CD4-positive, alpha-beta T cell treated with Interleukin-17A for 4 hours (primary cell): ENCODE results near the gene ZIC5.

ENCODE experiments used
- DNase-seq: peaks from one replicate; pipeline ENCODE4 v3.0.0-alpha.2; 2020; ENCODE audit warnings: mixed read lengths

Gene ZIC5

DNA sequence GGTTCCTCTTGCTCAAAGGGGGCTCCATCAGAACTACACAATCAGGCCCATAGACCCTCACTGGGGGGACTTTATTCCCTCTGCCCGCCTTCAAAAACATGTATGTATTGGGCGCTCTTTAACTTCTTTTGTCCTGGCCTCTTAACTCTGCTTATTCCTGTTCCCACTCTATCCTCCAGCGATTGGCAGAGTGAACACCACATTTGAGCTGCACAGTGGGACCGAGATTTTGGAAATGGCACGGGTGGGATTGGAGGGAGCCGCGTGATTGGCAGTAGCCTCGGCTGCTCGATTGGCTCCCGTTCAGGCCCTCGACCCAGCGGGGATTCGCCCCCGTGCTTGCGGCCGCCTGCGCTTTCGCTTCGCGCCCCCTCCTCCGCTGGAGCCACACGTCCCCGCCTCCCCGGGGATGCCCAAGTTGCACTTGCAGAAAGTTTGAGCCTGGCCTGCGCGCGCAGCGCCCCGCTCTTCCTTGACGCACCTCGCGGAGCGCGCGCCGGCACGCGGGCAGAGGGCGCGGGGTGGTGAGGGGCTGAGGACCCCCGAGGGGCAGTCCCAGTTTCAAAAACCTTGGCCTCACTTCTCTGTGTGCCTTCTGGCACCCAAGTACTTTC, at the start of gene ZIC5:
TSS of gene ZIC5 (minus strand) at position 192 of the 614 bp plus-strand sequence. CDS start at position 28, 164 bp downstream.
- DNase-seq: no peak

DNA sequence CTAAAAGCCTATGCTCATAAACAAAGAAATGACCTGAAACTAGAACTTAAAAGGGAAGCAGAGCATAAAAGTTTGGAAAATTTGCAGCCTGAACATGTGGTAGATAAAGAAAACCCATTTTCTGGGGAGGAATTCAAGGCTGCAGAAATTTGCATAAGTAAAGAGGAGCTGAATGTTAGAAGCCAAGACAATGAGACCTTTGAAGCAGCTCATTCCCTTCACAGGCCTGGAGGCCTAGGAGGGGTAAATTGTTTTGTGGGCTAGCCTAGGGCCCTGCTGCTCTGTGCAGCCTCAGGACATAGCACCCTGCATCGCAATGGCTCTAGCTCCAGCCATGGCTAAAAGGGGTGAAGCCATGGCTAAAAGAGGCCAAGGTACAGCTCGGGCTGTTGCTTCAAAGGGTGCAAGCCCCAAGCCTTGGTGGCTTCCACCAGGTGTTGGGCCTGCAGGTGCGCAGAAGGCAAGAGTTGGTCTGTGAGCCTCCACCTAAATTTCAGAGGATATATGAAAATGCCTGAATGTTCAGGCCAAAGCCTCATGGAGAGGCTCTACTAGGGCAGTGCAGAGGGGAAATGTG, 48.3 kb upstream of the ZIC5 start:
- no peak for DNase-seq

DNA sequence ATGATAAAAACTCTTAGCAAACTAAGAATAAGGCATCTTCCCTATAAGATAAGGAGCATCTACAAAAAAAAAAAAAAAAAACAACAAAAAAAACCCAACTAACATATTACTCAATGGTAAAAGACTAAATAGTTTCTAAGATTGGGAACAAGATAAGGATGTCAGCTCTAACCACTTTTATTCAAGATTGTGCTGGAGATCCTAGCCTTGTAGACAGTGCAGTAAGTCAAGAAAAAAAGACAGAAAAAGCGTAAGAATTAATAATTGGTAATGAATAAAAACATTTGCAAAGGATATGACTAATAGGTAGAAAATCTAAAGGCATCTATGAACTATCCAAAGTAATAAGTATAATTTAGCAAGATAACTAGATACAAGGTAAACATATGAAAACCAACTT, 43.1 kb upstream of the ZIC5 start:
- no peak for DNase-seq

DNA sequence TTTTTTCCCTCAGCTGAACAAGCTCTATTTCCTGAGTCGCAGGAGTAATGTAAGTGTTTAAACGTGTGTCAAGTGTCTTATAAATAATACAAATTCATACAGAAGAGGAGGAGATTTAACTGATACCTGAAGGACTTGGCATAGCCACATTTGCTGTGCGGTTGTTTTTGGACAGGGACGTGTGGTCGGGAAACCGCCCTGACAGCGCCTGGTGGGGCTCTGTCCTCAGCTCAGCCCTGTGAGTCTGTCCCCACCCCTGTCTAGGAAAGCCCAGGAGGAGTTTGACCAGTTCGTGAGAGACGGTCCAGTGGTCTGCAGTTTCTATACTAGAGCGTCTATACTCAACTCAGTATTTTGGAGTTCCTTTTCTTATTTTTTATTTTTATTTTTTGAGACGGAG, 26.7 kb upstream of the ZIC5 start:
- no peak for DNase-seq

DNA sequence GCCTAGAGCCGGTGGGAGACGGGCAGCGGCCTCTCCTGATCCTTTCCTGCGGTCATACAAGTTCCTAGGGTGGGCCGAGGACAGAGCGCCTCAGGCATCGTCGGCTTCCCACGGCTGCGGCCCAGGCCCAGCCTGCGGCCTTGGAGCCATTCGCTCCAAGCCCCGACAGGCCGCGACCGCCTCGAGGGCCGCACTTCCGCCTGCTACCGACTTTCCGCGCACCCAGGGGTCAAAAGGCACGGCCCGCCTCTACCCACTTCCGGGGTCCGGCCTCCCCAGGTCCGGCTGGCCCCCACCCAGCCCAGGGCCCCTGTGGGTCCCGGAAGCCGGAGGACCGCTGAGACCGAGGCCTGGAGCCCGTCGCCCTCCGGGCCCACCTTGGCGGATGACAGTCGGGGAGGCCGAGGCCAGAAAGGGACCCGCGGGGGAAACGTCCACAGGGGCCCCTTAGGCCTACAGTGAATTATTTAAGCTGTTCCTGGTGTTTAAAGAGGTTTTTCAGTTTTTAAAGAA, 26.2 kb upstream of the ZIC5 start:
- DNase-seq: no peak

DNA sequence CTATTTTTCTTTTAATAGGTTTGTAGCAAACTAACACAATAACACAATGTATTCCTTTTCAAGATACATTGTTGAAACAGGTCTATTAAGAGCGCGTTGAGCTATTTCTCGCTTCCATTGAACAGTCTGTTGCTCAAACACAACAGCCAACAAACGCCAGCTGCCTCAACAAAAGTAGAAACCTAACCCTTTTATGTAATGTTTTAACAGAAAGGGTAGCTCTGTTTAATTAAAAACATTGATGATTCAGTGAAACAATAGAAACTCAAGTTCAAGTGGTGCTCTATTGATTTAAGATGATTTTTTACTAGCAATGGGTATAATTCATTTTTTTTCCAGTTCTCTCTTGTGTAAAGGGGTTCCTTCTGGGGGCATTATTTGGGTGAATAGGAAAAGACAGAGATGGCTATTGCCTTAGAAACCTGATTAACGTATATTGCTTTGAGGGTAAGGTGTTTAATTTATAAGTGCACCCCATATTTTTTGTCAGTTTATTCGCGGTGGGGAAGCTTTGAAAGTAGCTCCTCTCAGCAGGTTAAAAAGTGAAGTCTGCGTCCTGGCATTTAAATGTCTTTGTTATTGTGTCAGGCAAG, 24.9 kb upstream of the ZIC5 start:
- no peak for DNase-seq

DNA sequence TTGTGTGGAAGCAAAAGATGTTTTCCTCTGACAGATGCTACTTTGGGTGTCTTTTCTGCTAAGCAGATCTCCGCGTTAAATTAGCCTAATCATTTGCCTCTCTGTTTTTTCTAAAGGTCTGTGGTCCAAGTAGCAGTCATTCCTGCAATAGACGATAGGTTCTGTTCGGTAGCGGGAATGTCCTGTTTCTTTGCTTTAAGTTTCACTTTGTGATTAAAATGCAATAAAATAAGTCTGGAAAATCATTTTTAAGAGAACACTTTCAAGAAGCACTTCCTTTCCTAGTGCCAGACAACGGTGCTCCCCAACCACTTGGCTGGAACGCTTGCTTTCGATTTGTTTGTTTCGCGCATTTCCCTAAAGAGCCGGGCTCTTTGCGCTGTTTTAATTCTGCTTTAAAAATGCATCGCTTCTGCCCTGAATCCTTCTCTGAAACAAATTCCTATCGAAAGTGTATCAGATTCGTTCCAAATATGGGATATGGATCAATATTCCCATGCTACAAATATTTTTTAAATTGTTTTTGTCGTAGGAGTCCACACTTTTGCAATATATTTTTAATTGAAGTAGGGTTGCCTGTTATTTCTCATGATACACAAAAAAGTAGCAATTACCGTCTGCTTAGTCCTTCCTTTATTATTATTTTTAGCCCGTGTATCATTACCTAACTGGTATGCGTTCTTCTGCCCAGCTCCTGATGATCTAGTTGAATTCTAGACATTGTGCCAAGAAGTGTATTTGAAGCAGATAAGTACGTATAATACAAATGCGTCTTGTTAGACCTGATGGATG, 24.2 kb upstream of the ZIC5 start:
- no peak for DNase-seq

DNA sequence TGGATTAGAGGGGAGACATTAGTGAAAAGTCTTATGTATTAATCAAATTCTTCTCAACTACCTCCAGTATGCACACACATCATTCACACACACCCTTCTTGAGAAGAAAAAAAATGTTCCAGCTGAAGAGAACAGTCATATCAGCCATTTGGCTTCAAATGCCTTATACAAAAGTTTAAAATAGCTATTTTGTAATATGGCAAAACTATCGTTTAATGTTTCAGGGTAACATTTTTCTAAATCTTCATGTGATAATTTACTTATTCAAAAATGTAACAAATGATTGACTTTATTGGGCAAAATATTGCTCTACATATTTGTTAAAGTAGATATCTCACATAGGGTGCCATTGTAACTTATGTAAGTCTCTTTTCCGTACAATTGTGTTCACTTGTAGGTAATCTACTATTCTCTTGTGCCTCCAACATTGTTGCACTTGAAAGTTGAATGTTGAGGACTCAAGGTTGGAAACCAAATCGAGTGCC, 23.6 kb upstream of the ZIC5 start:
- no peak for DNase-seq

DNA sequence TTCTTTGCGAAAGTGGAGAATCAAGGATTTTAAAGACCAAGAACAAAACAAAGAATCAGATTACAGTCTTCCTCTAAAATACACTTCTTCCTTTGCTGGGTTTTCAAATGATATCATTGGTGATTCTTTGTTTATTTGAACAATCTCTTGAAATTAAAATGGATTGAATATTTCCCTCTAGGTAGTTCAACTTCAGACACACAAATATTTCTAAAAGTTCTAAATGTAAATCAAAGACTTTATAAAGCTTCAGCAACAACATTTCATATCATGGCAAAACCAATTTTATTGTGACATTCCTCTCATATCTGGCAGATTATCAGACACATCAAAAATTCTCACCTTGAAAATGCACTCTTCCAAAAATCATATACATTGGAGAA, 23.1 kb upstream of the ZIC5 start:
- no peak for DNase-seq

DNA sequence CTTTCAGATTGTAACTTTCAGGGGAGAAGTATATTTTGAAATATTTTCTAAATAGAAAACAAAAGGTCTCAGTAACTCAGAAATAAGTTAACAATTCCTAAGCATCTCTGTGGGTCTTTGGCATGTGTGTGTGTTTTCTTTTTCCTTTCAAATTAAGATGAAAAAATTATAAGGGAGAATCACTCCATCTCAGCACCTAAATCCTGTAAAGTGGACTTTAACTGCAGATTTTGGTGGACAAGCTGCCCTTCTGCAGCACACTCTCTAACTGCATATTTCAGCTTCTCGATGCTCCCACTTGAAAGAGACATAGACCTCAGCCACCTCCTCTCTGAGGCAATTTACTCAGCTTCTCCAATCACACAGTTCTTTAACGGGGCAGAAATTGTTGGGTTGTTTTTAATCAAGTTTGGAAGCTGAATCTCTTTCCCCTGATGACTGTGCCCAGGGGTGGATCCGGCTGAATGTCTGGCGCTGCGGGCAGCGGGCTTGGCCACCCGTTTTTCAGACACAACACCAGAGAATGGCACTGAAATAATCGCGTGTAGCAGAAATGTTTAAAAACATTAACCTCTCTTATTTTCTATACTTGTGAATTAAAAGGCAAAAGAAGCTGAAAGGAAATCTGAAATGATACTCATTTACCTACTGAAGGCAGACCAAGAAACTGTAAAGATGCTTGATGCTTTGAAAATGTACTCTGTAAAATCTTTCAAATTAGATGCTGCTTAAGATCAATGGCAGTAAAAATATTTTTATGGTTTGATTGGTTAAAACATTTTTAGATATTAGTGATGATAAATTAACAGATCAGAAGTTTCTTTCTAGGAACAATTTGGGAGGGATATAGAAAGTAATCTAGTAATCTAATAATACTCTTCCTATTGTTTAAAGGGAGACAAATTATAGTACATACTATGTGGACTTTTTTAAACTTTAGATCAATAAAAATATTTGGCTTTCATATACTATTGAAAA, 22.4 kb upstream of the ZIC5 start:
- DNase-seq: no peak

DNA sequence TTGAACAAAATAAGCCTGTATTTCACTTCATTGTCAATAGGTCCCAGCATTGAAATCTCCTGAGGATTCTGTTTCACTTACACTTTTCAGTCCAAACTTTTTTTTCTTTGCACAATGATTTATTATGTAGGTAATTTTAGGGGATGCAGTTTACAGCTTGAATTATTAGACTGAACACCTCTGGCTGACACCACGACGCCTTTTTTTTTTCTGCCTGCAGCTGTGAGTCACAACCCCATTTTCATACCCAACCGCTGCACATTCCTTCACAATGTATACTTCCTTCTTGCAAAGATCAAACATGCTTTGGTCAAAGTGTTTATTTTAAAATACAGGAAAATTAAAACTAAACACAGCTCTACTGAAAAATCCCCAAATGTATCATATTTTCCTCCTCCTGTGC, 21.4 kb upstream of the ZIC5 start:
- no peak for DNase-seq

DNA sequence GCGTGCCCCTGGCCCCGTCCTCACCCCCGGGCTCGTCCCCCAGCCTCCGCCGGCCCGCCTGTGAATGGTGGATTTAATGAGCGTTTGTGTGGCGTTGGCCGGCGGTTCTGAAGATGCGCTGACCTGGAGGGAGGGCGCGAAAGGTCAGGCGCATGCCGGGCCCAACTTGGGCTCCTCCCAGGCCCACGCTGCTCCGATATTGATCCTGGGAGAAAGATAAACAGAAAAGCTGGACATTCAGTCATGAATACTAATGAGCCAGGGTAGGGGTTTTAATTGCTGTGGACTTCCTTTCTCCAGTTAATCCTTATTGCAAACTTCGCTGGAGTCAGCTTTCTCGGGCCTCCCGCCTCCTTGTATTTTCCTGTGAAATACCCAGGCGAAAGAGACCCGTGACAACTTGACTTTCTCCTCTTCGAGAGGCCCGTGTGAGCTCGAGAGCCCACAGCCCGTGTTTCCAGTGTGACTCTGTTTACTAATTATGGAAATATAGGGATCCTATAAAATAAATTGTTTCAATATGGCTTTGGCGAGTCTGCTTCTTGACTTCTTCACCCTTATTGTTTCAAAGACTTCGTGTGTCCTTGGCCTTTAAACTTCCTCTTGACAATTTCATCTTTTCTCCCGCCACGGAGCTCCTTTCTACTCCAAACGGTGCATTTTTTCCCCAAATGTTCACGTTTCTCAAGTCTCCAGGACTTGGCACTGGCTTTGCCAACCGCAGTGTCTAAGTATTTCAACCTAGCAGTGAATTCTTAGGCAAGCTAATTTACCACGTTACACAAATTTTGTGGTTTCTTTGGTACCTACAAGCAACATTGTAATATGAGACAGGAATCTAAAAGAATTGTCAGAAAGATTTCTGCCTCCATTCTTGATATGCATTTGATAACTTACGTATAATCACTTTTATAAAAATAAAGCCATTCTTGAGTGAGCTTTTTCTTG, 20.5 kb upstream of the ZIC5 start:
- no peak for DNase-seq

DNA sequence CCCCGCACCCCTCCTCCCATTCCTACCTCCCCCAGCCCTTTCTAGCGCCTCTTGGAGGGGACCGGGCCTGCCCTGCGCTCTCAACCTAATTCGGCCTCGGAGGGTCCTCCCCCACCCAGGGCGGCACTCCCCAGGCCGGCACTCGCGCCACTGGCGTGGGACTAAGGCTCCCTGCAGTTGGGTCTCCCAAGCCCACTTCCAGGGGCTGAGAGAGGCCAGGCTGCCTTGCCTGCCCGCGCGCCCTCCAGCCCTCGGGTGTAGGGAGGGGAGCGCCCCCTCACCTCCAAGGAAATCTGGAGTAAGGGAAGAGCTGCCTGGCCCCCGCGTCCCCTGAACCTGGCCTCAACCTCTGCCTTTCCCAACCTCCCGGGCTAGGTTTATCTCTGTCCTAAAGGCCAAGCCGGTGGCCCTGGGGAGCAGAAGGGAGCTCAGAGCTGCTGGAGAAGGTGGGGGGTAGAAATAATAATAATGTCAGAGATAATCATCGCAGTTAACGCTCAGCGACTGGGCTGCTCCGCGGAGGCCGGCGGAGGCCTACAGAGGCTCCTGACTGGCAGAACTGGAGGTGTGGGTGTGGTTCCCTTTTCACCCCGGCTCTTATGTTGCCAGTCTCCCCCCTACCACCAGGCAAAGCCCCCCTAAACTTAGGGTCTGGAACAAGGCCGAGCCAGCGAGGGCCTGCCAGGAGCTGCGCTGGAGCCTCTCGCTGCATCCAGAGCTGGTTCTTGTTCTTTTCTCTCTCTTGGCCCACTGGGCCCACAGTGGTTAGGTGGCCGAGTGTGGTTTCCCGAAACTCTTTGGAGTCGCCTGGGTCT, 19.7 kb upstream of the ZIC5 start:
- DNase-seq: no peak

DNA sequence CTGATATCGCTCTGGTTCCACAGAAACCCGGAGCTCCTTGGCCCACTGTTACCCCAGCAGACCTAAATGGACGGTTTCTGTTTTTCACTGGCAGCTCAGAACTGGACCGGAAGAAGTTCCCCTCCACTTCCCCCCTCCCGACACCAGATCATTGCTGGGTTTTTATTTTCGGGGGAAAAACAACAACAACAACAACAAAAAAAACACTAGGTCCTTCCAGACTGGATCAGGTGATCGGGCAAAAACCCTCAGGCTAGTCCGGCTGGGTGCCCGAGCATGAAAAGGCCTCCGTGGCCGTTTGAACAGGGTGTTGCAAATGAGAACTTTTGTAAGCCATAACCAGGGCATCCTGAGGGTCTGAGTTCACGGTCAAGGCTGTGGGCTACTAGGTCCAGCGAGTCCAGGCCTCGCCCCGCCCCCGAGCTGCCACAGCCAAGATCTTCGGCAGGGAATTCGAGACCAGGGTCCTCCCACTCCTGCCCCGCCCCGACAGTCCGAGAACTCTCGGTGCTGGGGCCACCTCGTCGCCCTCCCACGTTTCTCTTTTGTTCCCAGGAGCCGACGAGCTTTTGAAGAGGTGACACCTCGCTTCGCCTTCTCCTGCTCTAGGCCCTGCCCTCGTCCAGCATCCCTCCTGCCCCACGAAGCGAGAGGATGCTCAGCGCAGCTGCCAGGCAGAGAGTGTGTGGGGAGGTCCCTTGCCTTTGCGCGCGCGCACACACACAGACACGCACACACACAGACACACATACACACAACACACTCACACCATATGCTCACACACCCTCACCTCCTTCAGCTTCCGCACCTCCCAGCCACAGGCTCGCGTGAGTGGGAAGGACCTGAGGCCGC, 18.8 kb upstream of the ZIC5 start:
- DNase-seq: peak; percentile 13

DNA sequence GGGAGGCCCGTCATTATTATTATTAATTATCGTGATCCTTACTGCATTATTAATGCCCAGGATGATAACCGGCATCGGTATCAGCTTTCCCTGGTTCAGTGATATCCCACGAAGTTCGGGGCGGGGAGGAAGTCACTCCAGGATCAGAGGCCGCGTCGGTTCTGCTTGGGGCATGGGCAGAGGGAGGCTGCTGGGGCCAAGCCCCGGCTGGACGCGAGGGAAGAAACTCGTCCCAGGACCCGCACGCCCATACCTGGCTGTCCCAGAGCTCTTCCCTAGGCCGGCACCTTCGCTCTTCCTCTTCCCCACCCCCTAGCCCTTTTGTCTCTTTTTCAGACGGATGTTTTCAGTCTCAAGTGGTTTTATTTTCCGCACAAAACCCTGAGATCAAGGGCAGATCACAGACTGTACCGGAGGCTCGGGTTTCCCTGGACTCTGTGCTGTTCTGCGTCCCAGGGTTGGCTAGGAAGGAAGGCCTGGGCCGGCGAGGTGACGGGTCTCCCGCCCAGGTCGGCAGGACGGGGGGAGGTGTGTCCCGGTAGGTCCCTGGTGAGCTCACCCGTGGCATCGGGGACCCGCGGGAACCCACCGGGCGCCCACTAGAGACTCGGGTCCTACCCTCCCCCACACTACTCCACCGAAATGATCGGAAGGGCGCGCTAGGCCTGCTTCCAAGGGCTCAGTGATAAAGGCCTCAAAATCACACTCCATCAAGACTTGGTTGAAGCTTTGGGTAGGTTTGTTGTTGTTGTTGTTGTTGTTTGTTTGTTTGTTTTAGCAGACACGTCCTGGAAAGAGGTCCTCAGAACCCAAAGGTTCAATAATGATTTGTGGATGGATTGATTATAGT, 17.9 kb upstream of the ZIC5 start:
- DNase-seq: peak; percentile 15

DNA sequence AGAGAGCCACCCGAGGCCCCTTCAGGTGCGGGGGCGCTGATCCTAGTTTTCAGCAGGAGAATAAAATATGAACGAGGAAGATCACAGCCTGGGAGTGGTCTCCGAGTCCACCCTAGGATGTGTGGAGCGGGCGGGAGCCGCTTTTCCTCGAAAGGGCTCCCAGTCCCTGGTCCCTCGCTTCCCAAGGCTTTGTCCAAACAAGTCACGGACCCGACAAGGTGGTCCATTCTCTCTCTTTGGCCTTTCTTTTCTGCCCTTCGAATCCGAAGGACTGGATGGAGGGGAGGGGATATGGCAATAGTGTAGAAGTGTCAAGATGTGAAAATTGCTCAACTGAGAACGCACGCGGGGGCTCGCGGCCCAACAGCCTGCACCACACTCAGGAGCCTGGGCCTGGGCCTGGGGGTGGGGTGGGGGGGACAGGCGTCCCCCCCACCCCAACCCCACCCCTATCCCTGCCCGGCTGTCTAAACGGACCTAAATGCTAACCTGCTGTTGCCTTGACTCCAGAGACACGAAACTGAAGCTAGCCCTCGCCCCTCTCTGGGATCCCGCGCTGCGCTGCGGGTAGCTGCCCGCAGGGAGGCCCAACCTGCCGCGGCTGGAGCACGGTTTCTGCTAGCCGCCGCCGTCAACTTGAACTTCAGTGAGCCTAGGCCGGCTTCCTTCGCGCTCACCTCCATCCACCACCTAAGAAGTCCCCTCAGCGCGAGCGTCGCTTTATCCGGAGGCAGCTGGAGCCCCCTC, 17.1 kb upstream of the ZIC5 start:
- peak; percentile 11 for DNase-seq
